ENCODE measurements around the gene LHX4. TPM values are rescaled to one million over a fixed set of nuclear protein-coding genes. Genes with fewer than 3 reads are reported as not detected.

LHX4 gene
- total and polyA plus RNA-seq, 2 of the 4 experiments (the other 2 are of a cell fraction), result 0.05 to 0.18 TPM

DNA sequence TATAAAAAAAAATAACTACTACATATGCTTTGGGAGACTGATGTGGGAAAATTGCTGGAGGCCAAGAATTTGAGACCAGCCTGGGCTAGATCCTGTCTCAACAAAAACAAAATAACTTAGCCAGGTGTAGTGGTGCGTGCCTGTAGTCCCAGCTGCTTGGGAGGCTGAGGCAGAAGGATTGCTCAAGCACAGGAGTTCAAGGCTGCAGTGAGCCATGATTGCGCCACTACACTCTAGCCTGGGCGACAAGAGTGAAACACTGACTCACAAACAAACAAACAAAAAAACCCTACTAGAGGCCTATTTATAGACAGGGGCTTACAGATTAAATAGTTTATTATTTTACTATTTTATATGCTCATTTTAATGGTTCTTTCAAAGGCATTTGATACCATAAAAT lies 80.0 kb downstream of the LHX4 start:
- no peak overlapping the region for H2AFZ ChIP-seq (replicated peaks; ENCODE audit: low read length, poor library complexity)
- no peak overlapping the region for H3K18ac ChIP-seq (ENCODE audit: low read depth, low read length)
- H4K8ac ChIP-seq (ENCODE audit: low read depth in 2 of 2, low read length in 2 of 2), result no peak overlapping the region
- H3K27me3 ChIP-seq (ENCODE audit: control insufficient read depth, insufficient read depth, low read length), result no peaks in the 10 kb centered on the region
- ATAC-seq (ENCODE audit: low read depth) (no peak), DNase-seq (peak; percentile 53)
- H3K9ac ChIP-seq (ENCODE audit: low read depth, low read length), result no peak overlapping the region
- in situ Hi-C loops (cut with MboI; ENCODE audit: low sequenced_read_pairs), result no loop called here
- peaks cover 3% of the 10 kb centered on the region; the same call in 1 of the 2 replicates for H3K36me3 ChIP-seq (ENCODE audit: control insufficient read depth, insufficient read depth, low read length)
- no peak overlapping the region for H2BK15ac ChIP-seq (ENCODE audit: low read depth, low read length)
- no peak overlapping the region for H2AK5ac ChIP-seq (ENCODE audit: low read depth, low read length)
- CTCF ChIA-PET, result no interaction called here
- no peak overlapping the region for H3K4ac ChIP-seq (ENCODE audit: low read depth, low read length)
- peak overlapping the region; percentile 9 for H2BK5ac ChIP-seq (ENCODE audit: low read depth, low read length, poor library complexity, severe bottlenecking)
- no peak overlapping the region for H3K4me3 ChIP-seq (ENCODE audit: insufficient read depth, low read depth, low read length)
- no peaks in the 10 kb centered on the region for H3K9me1 ChIP-seq (ENCODE audit: insufficient read depth, low read length)
- POLR2A ChIA-PET (ENCODE audit: unreplicated experiment), result no interaction called here
- no peak overlapping the region for H4K91ac ChIP-seq (ENCODE audit: insufficient read depth, low read depth, low read length)
- no peak overlapping the region for H4K5ac ChIP-seq (ENCODE audit: low read depth, low read length)
- no CpG with 5 or more reads among the region's 3 CpGs for WGBS, 2 experiments (ENCODE audit: extremely low coverage in 2 of 2, insufficient read length in 1 of 2)
- H3K27ac ChIP-seq (ENCODE audit: insufficient read depth, low read length), result no peak overlapping the region
- H4K20me1 ChIP-seq (ENCODE audit: insufficient read depth, low read length), result peaks cover 7% of the 10 kb centered on the region; the same call in 1 of the 2 replicates
- H3K14ac ChIP-seq (replicated peaks; ENCODE audit: low read depth, low read length), result no peak overlapping the region
- TF ChIP-seq CEBPB (IDR thresholded peaks at IDR 0.05; ENCODE audit: low read depth, low read length) (peak; percentile 94), POLR2A (IDR thresholded peaks at IDR 0.05; ENCODE audit: low read depth, low read length) (no peak), SMC3 (IDR thresholded peaks at IDR 0.05; ENCODE audit: low read depth, low read length) (no peak), FOS (IDR thresholded peaks at IDR 0.05; ENCODE audit: low read depth, low read length) (no peak), CHD1 (IDR thresholded peaks at IDR 0.05; ENCODE audit: low read depth, low read length) (no peak), RFX5 (IDR thresholded peaks at IDR 0.05; ENCODE audit: low read depth, low read length) (no peak)
- no peaks in the 10 kb centered on the region for H3K9me3 ChIP-seq (ENCODE audit: control insufficient read depth, insufficient read depth, low read length)
- peaks cover 7% of the 10 kb centered on the region for H3K4me1 ChIP-seq (ENCODE audit: control insufficient read depth, insufficient read depth, low read length)
- H3K79me1 ChIP-seq (ENCODE audit: low read depth in 1 of 2, low read length in 2 of 2), result peaks cover 2 to 13% of the 10 kb centered on the region in 2 experiments; a peak in 2 of 4 replicates
- H3K56ac ChIP-seq (ENCODE audit: extremely low read depth, insufficient read depth, low read length), result no peak overlapping the region
- H2BK120ac ChIP-seq (ENCODE audit: low read depth, low read length), result no peak overlapping the region
- H3K4me2 ChIP-seq (ENCODE audit: low read depth, low read length), result no peak overlapping the region
- H2BK20ac ChIP-seq (ENCODE audit: low read depth, low read length), result no peak overlapping the region
- intact Hi-C loops (cut with micrococcal nuclease), result no loop called here
- dilution Hi-C loops (cut with HindIII; ENCODE audit: low sequenced_read_pairs, unreplicated experiment), result no loop called here
- no peak overlapping the region for H3K23ac ChIP-seq (ENCODE audit: low read depth, low read length)
- BruUV-seq (replicated peaks), result no TSS peak
- H2AK9ac ChIP-seq (replicated peaks; ENCODE audit: low read depth, low read length, poor library complexity), result no peak overlapping the region

All from IMR-90 (cell line).